HG03280 (cell line): Measurements from ENCODE around the gene RIMBP3B.
"Not testable (repeated sequence)": the region's sequence is repeated elsewhere in the genome, so short reads cannot be mapped to it uniquely, and the experiment has no call there.

Source experiments
- ATAC-seq: cut with Tn5 transposase; IDR thresholded peaks from one replicate; pipeline ENCODE4 v1.9.1; 2021; ENCODE audit warnings: mild to moderate bottlenecking, moderate library complexity; ENCODE audit not compliant: unreplicated experiment

RIMBP3B gene

GRCh38 chr22:21383701-21384467 lies at the start of gene RIMBP3B:
Gene RIMBP3B, plus strand, starts transcription at chr22:21383751. Its CDS starts 108 bp downstream, at chr22:21383859.
- ATAC-seq = peak; percentile 64

- ATAC-seq = not testable (repeated sequence)
Measured at GRCh38 chr22:21357527-21357926, 26.0 kb upstream of the RIMBP3B start.

GRCh38 chr22:21360525-21360924 lies 23.0 kb upstream of the RIMBP3B start:
- not testable (repeated sequence) for ATAC-seq

GRCh38 chr22:21362473-21362872 lies 21.1 kb upstream of the RIMBP3B start:
- not testable (repeated sequence) for ATAC-seq

GRCh38 chr22:21363061-21363460 lies 20.5 kb upstream of the RIMBP3B start:
- ATAC-seq = not testable (repeated sequence)

GRCh38 chr22:21363803-21364202 lies 19.7 kb upstream of the RIMBP3B start:
- not testable (repeated sequence) for ATAC-seq

- ATAC-seq = not testable (repeated sequence)
Measured at GRCh38 chr22:21364362-21364761, 19.2 kb upstream of the RIMBP3B start.

GRCh38 chr22:21365337-21365736 lies 18.2 kb upstream of the RIMBP3B start:
- ATAC-seq = not testable (repeated sequence)

GRCh38 chr22:21368603-21369310 lies 14.8 kb upstream of the RIMBP3B start:
- ATAC-seq = not testable (repeated sequence)

GRCh38 chr22:21375880-21376279 lies 7.7 kb upstream of the RIMBP3B start:
- ATAC-seq = not testable (repeated sequence)

- peak; percentile 18 for ATAC-seq
Measured at GRCh38 chr22:21384468-21385357, 1.2 kb downstream of the RIMBP3B start.

- ATAC-seq = not testable (repeated sequence)
Measured at GRCh38 chr22:21389480-21389879, 5.9 kb downstream of the RIMBP3B start.

- ATAC-seq = not testable (repeated sequence)
Measured at GRCh38 chr22:21390013-21390412, 6.5 kb downstream of the RIMBP3B start.

GRCh38 chr22:21394613-21395012 lies 11.1 kb downstream of the RIMBP3B start:
- ATAC-seq = not testable (repeated sequence)

GRCh38 chr22:21401197-21401969 lies 17.8 kb downstream of the RIMBP3B start:
- ATAC-seq = not testable (repeated sequence)

- not testable (repeated sequence) for ATAC-seq
Measured at GRCh38 chr22:21402763-21403314, 19.3 kb downstream of the RIMBP3B start.

- ATAC-seq = not testable (repeated sequence)
Measured at GRCh38 chr22:21407139-21407538, 23.6 kb downstream of the RIMBP3B start.

- ATAC-seq = not testable (repeated sequence)
Measured at GRCh38 chr22:21407792-21408191, 24.2 kb downstream of the RIMBP3B start.

GRCh38 chr22:21416375-21416774 lies 32.8 kb downstream of the RIMBP3B start:
- ATAC-seq = not testable (repeated sequence)
